Calu3 (cell line): ENCODE data around the gene UBE2D1. TPM values are rescaled to one million over a fixed set of nuclear protein-coding genes. Genes with fewer than 3 reads are reported as not detected.

Source experiments
- BruUV-seq: library from RNA; stranded (reverse); fragments of 400-500 nt; replicated peaks from 2 replicates; lab custom pipeline; 2021; lab: Mats Ljungman, UMichigan
- CTCF ChIA-PET: fragments of 300-600 bp; sonication (Branson Sonifier 250); formaldehyde crosslinking; loops from one replicate; lab custom pipeline; 2022; ENCODE audit warnings: antibody characterized with exemption; lab: Charles Lee
- DNase-seq: peaks from one replicate; pipeline ENCODE4 v3.0.0; 2022
- H3K27ac Mint-ChIP-seq: one replicate; pipeline ENCODE4 v1.8.0; 2022; ENCODE audit warnings: mixed read lengths; ENCODE audit not compliant: unreplicated experiment
- H3K27me3 Mint-ChIP-seq: one replicate; pipeline ENCODE4 v1.8.0; 2022; ENCODE audit warnings: mixed read lengths; ENCODE audit not compliant: unreplicated experiment
- H3K36me3 Mint-ChIP-seq: one replicate; pipeline ENCODE4 v1.8.0; 2022; ENCODE audit warnings: mild to moderate bottlenecking, moderate library complexity, mixed read lengths; ENCODE audit not compliant: insufficient read depth, unreplicated experiment
- H3K4me1 Mint-ChIP-seq: one replicate; pipeline ENCODE4 v1.8.0; 2022; ENCODE audit warnings: mild to moderate bottlenecking, low read depth, mixed read lengths; ENCODE audit not compliant: unreplicated experiment
- H3K4me3 Mint-ChIP-seq: one replicate; pipeline ENCODE4 v1.8.0; 2022; ENCODE audit warnings: mild to moderate bottlenecking, low read depth, moderate library complexity, mixed read lengths; ENCODE audit not compliant: unreplicated experiment
- H3K9me3 Mint-ChIP-seq: one replicate; pipeline ENCODE4 v1.8.0; 2022; ENCODE audit warnings: low read depth, mixed read lengths; ENCODE audit not compliant: unreplicated experiment
- intact Hi-C: fragments of 100-400 bp; cut with micrococcal nuclease; formaldehyde crosslinking; loops from one replicate; pipeline ENCODE4 v1.10.0; 2022; ENCODE audit not compliant: unreplicated experiment
- total RNA-seq: library from RNA; stranded (reverse); gene quantifications from 2 replicates; pipeline ENCODE4 v1.2.3, GENCODE V29; 2022
- TF ChIP-seq, protein P1 (sequence below): fragments of 200-600 bp; IDR thresholded peaks from one replicate; pipeline ENCODE4 v1.8.0; 2022; ENCODE audit warnings: antibody characterized with exemption; ENCODE audit not compliant: unreplicated experiment

UBE2D1 gene
- total RNA-seq, 1 experiment from 2014 or later, result 25.6 TPM

DNA sequence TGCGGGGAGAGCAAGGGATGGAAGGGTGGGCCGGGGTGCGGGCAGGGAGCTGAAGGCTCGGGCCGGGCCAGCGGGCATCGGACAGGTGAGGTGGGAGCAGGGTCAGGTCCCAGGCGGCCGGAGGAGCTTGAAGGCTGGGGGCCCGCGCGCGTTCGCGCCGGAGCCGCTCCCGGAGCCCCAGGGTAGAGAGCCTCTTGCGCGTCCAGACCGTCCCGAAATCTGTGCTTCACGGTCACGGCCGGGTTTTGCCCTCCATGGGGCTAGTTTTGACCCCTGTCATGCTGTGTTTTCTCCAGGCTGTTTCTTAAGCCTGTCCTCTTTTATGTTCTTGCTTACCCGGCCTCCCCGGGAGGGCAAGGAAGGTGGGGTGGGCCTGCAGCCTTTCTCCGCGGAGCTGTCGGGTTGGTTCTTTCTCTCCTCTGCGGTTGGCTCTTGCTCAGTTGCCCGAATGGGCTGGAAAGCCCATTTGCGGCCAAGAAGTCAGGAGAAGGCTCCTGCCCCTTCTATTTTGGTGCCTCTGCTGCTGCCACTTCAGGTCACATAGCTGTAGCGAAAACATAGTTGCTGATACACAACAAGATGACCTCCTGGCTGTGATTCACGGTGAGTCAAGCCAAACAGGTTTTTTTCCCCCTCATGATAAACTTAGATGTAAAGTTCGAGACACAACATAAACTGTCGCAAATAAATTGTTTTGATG is 650 bp downstream of the UBE2D1 start:
- no TSS peak for BruUV-seq
- no peaks in the 10 kb centered on the region for H3K9me3 Mint-ChIP-seq
- TF ChIP-seq, protein P1, sequence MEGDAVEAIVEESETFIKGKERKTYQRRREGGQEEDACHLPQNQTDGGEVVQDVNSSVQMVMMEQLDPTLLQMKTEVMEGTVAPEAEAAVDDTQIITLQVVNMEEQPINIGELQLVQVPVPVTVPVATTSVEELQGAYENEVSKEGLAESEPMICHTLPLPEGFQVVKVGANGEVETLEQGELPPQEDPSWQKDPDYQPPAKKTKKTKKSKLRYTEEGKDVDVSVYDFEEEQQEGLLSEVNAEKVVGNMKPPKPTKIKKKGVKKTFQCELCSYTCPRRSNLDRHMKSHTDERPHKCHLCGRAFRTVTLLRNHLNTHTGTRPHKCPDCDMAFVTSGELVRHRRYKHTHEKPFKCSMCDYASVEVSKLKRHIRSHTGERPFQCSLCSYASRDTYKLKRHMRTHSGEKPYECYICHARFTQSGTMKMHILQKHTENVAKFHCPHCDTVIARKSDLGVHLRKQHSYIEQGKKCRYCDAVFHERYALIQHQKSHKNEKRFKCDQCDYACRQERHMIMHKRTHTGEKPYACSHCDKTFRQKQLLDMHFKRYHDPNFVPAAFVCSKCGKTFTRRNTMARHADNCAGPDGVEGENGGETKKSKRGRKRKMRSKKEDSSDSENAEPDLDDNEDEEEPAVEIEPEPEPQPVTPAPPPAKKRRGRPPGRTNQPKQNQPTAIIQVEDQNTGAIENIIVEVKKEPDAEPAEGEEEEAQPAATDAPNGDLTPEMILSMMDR, result no peak
- CTCF ChIA-PET, result interaction anchor here (0.7 to 0.9 kb wide), 2 partner anchors 17 to 49 kb away, joined by 3 to 5 read pairs; no protein-coding TSS in a partner anchor
- intact Hi-C loops, result loop anchor here (2.0 kb wide), 1 partner anchor 37 kb away; no protein-coding TSS in a partner anchor
- peaks cover 17% of the 10 kb centered on the region for H3K27me3 Mint-ChIP-seq
- H3K4me1 Mint-ChIP-seq, result peaks cover 10% of the 10 kb centered on the region
- H3K4me3 Mint-ChIP-seq, result peak overlapping the region; percentile 97
- H3K27ac Mint-ChIP-seq, result peak overlapping the region; percentile 87
- H3K36me3 Mint-ChIP-seq, result peaks cover 17% of the 10 kb centered on the region
- DNase-seq, result peak; percentile 35

DNA sequence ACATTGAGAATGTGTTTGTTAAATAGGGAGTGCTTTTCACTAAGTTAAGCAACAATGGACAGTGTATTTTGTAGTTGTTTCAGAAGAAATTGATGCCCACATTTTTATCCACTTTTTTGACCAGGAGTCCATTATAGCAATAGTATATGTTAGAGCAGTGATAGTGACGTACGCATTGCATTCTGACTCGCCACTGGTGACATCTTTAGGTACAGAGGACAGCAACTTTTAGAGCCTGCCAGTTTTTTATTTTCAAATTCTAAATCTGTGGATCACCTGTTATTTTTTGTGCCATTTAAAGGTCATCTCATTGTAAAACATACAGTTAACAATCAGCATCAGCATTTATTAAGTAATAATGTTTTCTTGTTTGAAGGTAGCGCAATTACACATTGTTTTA is 1.4 kb downstream of the UBE2D1 start:
- H3K36me3 Mint-ChIP-seq, result peaks cover 17% of the 10 kb centered on the region
- H3K4me1 Mint-ChIP-seq, result peaks cover 10% of the 10 kb centered on the region
- no peak for DNase-seq
- intact Hi-C loops, result no loop called here
- CTCF ChIA-PET, result interaction anchor here (1.7 kb wide), 1 partner anchor 14 kb away, joined by 5 read pairs; no protein-coding TSS in a partner anchor
- H3K27me3 Mint-ChIP-seq, result peaks cover 10% of the 10 kb centered on the region
- H3K9me3 Mint-ChIP-seq, result no peaks in the 10 kb centered on the region
- peak overlapping the region; percentile 87 for H3K27ac Mint-ChIP-seq
- BruUV-seq, result no TSS peak
- TF ChIP-seq, protein P1, result no peak
- H3K4me3 Mint-ChIP-seq, result peak overlapping the region; percentile 97

DNA sequence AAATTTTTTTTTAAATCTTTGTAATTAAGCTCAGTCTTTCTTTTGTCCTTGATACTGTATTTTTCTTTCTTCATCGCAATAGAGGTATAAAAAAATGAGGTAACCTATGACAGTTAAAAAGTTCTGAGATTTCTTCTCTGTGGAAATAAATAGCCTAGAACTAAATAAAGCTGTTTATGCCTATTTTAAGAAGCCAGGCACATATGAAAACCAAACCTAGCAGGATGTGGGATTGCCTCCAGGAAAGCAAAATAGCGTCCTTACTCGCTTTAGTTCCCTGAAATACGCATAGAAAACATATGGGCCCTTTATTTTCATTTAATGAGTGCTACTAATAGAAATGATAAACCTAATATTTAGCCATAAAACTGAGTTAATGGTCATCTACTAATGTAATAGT is 6.6 kb downstream of the UBE2D1 start:
- TF ChIP-seq, protein P1, result no peak
- no TSS peak for BruUV-seq
- Mint-ChIP-seq H3K27me3 (no peaks in the 10 kb centered on the region), H3K9me3 (no peaks in the 10 kb centered on the region), H3K27ac (no peak overlapping the region), H3K36me3 (no peaks in the 10 kb centered on the region), H3K4me3 (no peak overlapping the region), H3K4me1 (peaks cover under 1% of the 10 kb centered on the region)
- no peak for DNase-seq
- CTCF ChIA-PET, result no interaction called here
- intact Hi-C loops, result no loop called here

DNA sequence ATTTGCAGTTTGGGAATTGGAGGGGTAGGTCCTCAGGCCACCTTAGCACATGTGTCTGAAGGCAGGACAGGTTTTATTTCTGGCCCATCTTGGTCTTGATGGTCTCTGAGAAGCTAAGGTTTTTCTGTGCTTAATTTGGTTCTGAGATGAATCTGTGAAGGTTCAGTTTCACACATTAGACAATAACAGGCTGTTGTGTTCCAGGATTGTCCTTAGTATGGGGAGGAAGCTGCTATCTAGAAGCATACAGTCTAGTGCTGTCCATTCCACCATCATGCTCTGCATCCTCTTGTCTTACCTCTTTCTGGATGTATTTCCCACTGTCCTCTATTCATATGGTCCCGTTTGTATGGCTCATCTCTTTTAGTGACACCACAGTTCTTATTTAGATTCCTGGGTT is 7.1 kb downstream of the UBE2D1 start:
- H3K4me3 Mint-ChIP-seq, result no peak overlapping the region
- H3K4me1 Mint-ChIP-seq, result no peaks in the 10 kb centered on the region
- CTCF ChIA-PET, result interaction anchor here (0.7 kb wide), 1 partner anchor 589 kb away, joined by 3 read pairs; no protein-coding TSS in a partner anchor
- H3K27ac Mint-ChIP-seq, result no peak overlapping the region
- H3K27me3 Mint-ChIP-seq, result no peaks in the 10 kb centered on the region
- intact Hi-C loops, result no loop called here
- no peaks in the 10 kb centered on the region for H3K36me3 Mint-ChIP-seq
- no peaks in the 10 kb centered on the region for H3K9me3 Mint-ChIP-seq
- TF ChIP-seq, protein P1, result no peak
- BruUV-seq, result no TSS peak
- no peak for DNase-seq
